Esophagus muscularis mucosa (tissue), 4 donors: ENCODE results near the gene MAD2L1. TPM values are rescaled to one million over a fixed set of nuclear protein-coding genes. Genes with fewer than 3 reads are reported as not detected.

Experiments
- DNase-seq: peaks from one replicate; pipeline ENCODE4 v3.0.0-alpha.2; 2017; ENCODE audit errors: extremely low spot score
- H3K27ac ChIP-seq, 4 donors: fragments of 200-600 bp; sonication (generic); replicated peaks in 1 of 4; 1 replicate in 3 of 4; 2 replicates in 1 of 4; pipeline ENCODE4 v1.5.1; 2016 to 2019; ENCODE audit warnings: mild to moderate bottlenecking in 1 of 4
- H3K27me3 ChIP-seq, 4 donors: fragments of 200-600 bp; sonication (generic); one replicate each; pipeline versions ENCODE4 v1.5.1 to v1.6.0; 2016 to 2019
- H3K36me3 ChIP-seq, 4 donors: fragments of 200-600 bp; sonication (generic); one replicate each; pipeline ENCODE4 v1.5.1; 2016 to 2019
- H3K4me1 ChIP-seq, 4 donors: fragments of 200-600 bp; sonication (generic); one replicate each; pipeline ENCODE4 v1.5.1; 2016 to 2019
- H3K4me3 ChIP-seq, 4 donors: fragments of 200-600 bp; sonication (generic); 1 replicate in 2 of 4; 2 replicates in 2 of 4; pipeline ENCODE4 v1.5.1; 2016 to 2019; ENCODE audit warnings: mild to moderate bottlenecking in 4 of 4, moderate library complexity in 1 of 4
- H3K9me3 ChIP-seq, 4 donors: fragments of 200-600 bp; sonication (generic); 1 replicate in 3 of 4; 2 replicates in 1 of 4; pipeline ENCODE4 v1.5.1; 2016 to 2019
- EP300 ChIP-seq: sonication (generic); formaldehyde crosslinking; IDR thresholded peaks from one replicate; pipeline ENCODE4 v1.6.1; 2017; ENCODE audit warnings: antibody characterized with exemption
- POLR2A ChIP-seq: fragments of 450-650 bp; IDR thresholded peaks from one replicate; pipeline ENCODE4 v1.6.1; 2017; ENCODE audit warnings: antibody characterized with exemption, moderate library complexity, mild to moderate bottlenecking, low read depth
- POLR2AphosphoS5 ChIP-seq, 2 donors: sonication (generic); formaldehyde crosslinking; IDR thresholded peaks; one replicate each; pipeline ENCODE4 v1.6.1; 2017; ENCODE audit warnings: antibody characterized with exemption in 2 of 2
- WGBS: methylation state at CpG from one replicate; pipeline ENCODE4 v1.1.5; 2018; 5-methylcytosine and 5-hydroxymethylcytosine counted together
- intact Hi-C: fragments of 100-400 bp; cut with DNase I; formaldehyde crosslinking; loops from one replicate; pipeline ENCODE4 v1.15.1; 2023
- total RNA-seq, 4 donors: library from RNA; depleted of rRNA; stranded (reverse); fragments of >200 nt; gene quantifications; one replicate each; pipeline versions ENCODE4 v1.1.0 to v1.2.1, GENCODE V29; 2016
- TF ChIP-seq, protein P1 (sequence below), 3 experiments: fragments of 200-600 bp in 2 of 3; fragments of 450-650 bp in 1 of 3; sonication (generic) in 2 of 3; IDR thresholded peaks; one replicate each; pipeline ENCODE4 v1.5.1; 2017 to 2019; ENCODE audit warnings: antibody characterized with exemption in 3 of 3, mild to moderate bottlenecking in 2 of 3, moderate library complexity in 1 of 3

MAD2L1 gene
- total RNA-seq, 4 donors from 2014 or later = under 0.01 to 2.1 (median 1.2) TPM

GRCh38 chr4:120034913-120035312, 31.7 kb downstream of the MAD2L1 start:
- Histone ChIP-seq H3K36me3 (no peaks in the 10 kb centered on the region), H3K9me3 (no peaks in the 10 kb centered on the region), H3K4me1 (no peaks in the 10 kb centered on the region), H3K27ac (no peak overlapping the region), H3K27me3 (no peaks in the 10 kb centered on the region), H3K4me3 (no peak overlapping the region)
- no peak for DNase-seq
- WGBS = 84% methylated on average over 2 of the region's 2 CpGs
- intact Hi-C loops = no loop called here
- TF ChIP-seq POLR2A (no peak), EP300 (no peak), POLR2AphosphoS5 (IDR thresholded peaks at IDR 0.05) (no peak)
- TF ChIP-seq, protein P1, sequence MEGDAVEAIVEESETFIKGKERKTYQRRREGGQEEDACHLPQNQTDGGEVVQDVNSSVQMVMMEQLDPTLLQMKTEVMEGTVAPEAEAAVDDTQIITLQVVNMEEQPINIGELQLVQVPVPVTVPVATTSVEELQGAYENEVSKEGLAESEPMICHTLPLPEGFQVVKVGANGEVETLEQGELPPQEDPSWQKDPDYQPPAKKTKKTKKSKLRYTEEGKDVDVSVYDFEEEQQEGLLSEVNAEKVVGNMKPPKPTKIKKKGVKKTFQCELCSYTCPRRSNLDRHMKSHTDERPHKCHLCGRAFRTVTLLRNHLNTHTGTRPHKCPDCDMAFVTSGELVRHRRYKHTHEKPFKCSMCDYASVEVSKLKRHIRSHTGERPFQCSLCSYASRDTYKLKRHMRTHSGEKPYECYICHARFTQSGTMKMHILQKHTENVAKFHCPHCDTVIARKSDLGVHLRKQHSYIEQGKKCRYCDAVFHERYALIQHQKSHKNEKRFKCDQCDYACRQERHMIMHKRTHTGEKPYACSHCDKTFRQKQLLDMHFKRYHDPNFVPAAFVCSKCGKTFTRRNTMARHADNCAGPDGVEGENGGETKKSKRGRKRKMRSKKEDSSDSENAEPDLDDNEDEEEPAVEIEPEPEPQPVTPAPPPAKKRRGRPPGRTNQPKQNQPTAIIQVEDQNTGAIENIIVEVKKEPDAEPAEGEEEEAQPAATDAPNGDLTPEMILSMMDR (IDR thresholded peaks at IDR 0.05) = no peak

- intact Hi-C loops = no loop called here
- H3K4me1 ChIP-seq = no peaks in the 10 kb centered on the region
- H3K4me3 ChIP-seq = no peak overlapping the region
- no peaks in the 10 kb centered on the region for H3K9me3 ChIP-seq
- H3K27ac ChIP-seq = no peak overlapping the region
- no peaks in the 10 kb centered on the region for H3K27me3 ChIP-seq
- H3K36me3 ChIP-seq = no peaks in the 10 kb centered on the region
- DNase-seq = no peak
- TF ChIP-seq POLR2AphosphoS5 (IDR thresholded peaks at IDR 0.05) (no peak), EP300 (no peak), POLR2A (no peak)
- TF ChIP-seq, protein P1 (IDR thresholded peaks at IDR 0.05) = no peak
- 90% methylated on average over 2 of the region's 2 CpGs for WGBS
Measured at GRCh38 chr4:120026853-120027252, 39.8 kb downstream of the MAD2L1 start.

DNA sequence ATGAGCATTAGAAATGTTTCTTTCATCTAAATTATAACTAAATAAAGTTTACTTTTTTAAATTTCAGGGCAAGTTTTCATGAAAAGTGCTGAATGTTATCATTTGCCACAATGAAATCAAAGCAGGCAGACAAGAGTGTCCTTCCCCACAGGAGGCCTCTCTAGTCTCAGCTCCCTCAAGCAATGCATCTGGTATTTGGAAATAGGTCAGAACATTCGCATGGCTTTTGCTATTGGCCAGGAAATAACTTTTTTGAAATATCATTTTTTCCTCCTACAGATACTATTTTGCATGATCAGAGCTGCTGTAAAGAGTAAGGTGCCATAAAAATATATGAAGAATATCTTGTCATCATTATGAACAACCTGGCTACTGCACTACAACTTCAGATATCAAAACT, 41.1 kb downstream of the MAD2L1 start:
- H3K27ac ChIP-seq = no peak overlapping the region
- no peaks in the 10 kb centered on the region for H3K4me1 ChIP-seq
- intact Hi-C loops = no loop called here
- DNase-seq = no peak
- H3K4me3 ChIP-seq = no peak overlapping the region
- H3K36me3 ChIP-seq = no peaks in the 10 kb centered on the region
- 67% methylated on average over 1 of the region's 1 CpG for WGBS
- no peaks in the 10 kb centered on the region for H3K9me3 ChIP-seq
- TF ChIP-seq, protein P1 (IDR thresholded peaks at IDR 0.05) = no peak
- TF ChIP-seq EP300 (no peak), POLR2A (no peak), POLR2AphosphoS5 (IDR thresholded peaks at IDR 0.05) (no peak)
- no peaks in the 10 kb centered on the region for H3K27me3 ChIP-seq

- no peaks in the 10 kb centered on the region for H3K9me3 ChIP-seq
- DNase-seq = no peak
- 100% methylated on average over 1 of the region's 1 CpG for WGBS
- intact Hi-C loops = no loop called here
- peaks cover 0 to 7% (median 5%) of the 10 kb centered on the region in 4 donors for H3K4me1 ChIP-seq
- no peaks in the 10 kb centered on the region for H3K27me3 ChIP-seq
- no peak overlapping the region for H3K4me3 ChIP-seq
- no peaks in the 10 kb centered on the region for H3K36me3 ChIP-seq
- H3K27ac ChIP-seq = no peak overlapping the region
- TF ChIP-seq POLR2A (no peak), EP300 (no peak), POLR2AphosphoS5 (IDR thresholded peaks at IDR 0.05) (no peak)
- TF ChIP-seq, protein P1 (IDR thresholded peaks at IDR 0.05) = no peak
Measured at GRCh38 chr4:120018786-120019185, 47.9 kb downstream of the MAD2L1 start.
